ENCODE measurements around the gene ACOT7. TPM values are rescaled to one million over a fixed set of nuclear protein-coding genes. Genes with fewer than 3 reads are reported as not detected.
A peak's percentile ranks its signal among the peaks of the same experiment; 100 is the strongest.

ACOT7 gene
- total RNA-seq, 4 donors from 2014 or later, result 18.6 to 29.4 (median 23.2) TPM

GRCh38 chr1:6350416-6351088, 43.0 kb downstream of the ACOT7 start:
- no peak overlapping the region for H3K4me3 ChIP-seq
- no peaks in the 10 kb centered on the region for H3K27me3 ChIP-seq
- peaks cover 0 to 12% (median 0%) of the 10 kb centered on the region in 3 donors for H3K36me3 ChIP-seq
- H3K27ac ChIP-seq, result peak overlapping the region in 1 of 4 donors; percentile 56
- TF ChIP-seq EP300 (IDR thresholded peaks at IDR 0.05), result no peak
- no peak for TF ChIP-seq POLR2A (IDR thresholded peaks at IDR 0.05)
- no peak for TF ChIP-seq CTCF (IDR thresholded peaks at IDR 0.05)
- no peak for DNase-seq (ENCODE audit: low spot score in 2 of 2)
- peaks cover 0 to 37% (median 13%) of the 10 kb centered on the region in 4 donors for H3K4me1 ChIP-seq
- H3K9me3 ChIP-seq, result no peaks in the 10 kb centered on the region
- 76 to 78% methylated on average over 9 to 15 of the region's 15 CpGs for WGBS, 2 donors

- peaks cover 0 to 36% (median 13%) of the 10 kb centered on the region in 4 donors for H3K4me1 ChIP-seq
- H3K27me3 ChIP-seq, result no peaks in the 10 kb centered on the region
- H3K4me3 ChIP-seq, result no peak overlapping the region
- no peak for TF ChIP-seq EP300 (IDR thresholded peaks at IDR 0.05)
- TF ChIP-seq CTCF (IDR thresholded peaks at IDR 0.05), result no peak
- no peak for TF ChIP-seq POLR2A (IDR thresholded peaks at IDR 0.05)
- H3K9me3 ChIP-seq, result no peaks in the 10 kb centered on the region
- peaks cover 0 to 12% (median 0%) of the 10 kb centered on the region in 3 donors for H3K36me3 ChIP-seq
- WGBS, 2 donors, result 86 to 91% methylated on average over 12 to 18 of the region's 18 CpGs
- peak overlapping the region in 1 of 4 donors; percentile 56 for H3K27ac ChIP-seq
- no peak for DNase-seq (ENCODE audit: low spot score in 2 of 2)
These were observed 44.2 kb downstream of the ACOT7 start for GRCh38 chr1:6349254-6349943.

GRCh38 chr1:6348511-6349191, 44.9 kb downstream of the ACOT7 start:
- Histone ChIP-seq H3K4me1 (peaks cover 0 to 29% (median 5%) of the 10 kb centered on the region in 4 donors), H3K4me3 (no peak overlapping the region), H3K36me3 (peaks cover 0 to 12% (median 0%) of the 10 kb centered on the region in 3 donors), H3K27ac (peak overlapping the region in 3 of 4 donors; percentile 43 to 56 (median 55)), H3K27me3 (no peaks in the 10 kb centered on the region), H3K9me3 (no peaks in the 10 kb centered on the region)
- TF ChIP-seq POLR2A (IDR thresholded peaks at IDR 0.05) (no peak), EP300 (IDR thresholded peaks at IDR 0.05) (no peak), CTCF (IDR thresholded peaks at IDR 0.05) (no peak)
- DNase-seq (ENCODE audit: low spot score in 2 of 2), result no peak
- WGBS, 2 donors, result 69 to 70% methylated on average over 13 of the region's 13 CpGs

- Histone ChIP-seq H3K27ac (peak overlapping the region in 3 of 4 donors; percentile 43 to 56 (median 55)), H3K4me3 (no peak overlapping the region)
These were observed 45.7 kb downstream of the ACOT7 start for GRCh38 chr1:6347641-6348487.

More at GRCh38 chr1:6347641-6348487, 45.7 kb downstream of the ACOT7 start:
- H3K36me3 ChIP-seq, result peaks cover 0 to 12% (median 0%) of the 10 kb centered on the region in 3 donors
- 69 to 78% methylated on average over 15 of the region's 15 CpGs for WGBS, 2 donors
- TF ChIP-seq POLR2A (IDR thresholded peaks at IDR 0.05), result no peak
- no peak for TF ChIP-seq EP300 (IDR thresholded peaks at IDR 0.05)
- peak; percentile 34 to 62 (median 45) for TF ChIP-seq CTCF (IDR thresholded peaks at IDR 0.05)
- H3K27me3 ChIP-seq, result no peaks in the 10 kb centered on the region
- DNase-seq (ENCODE audit: low spot score in 2 of 2), result no peak
- no peaks in the 10 kb centered on the region for H3K9me3 ChIP-seq
- peaks cover 0 to 23% (median 3%) of the 10 kb centered on the region in 4 donors for H3K4me1 ChIP-seq
